GM12873 (cell line): ENCODE measurements around the gene RAB35.

Experiments
- TF ChIP-seq, protein P1 (sequence below): IDR thresholded peaks from 2 replicates; pipeline ENCODE4 v1.5.1; 2012; ENCODE audit warnings: low read depth, mild to moderate bottlenecking, moderate library complexity, low read length, control low read depth; ENCODE audit not compliant: insufficient read depth; ENCODE audit errors: missing control alignments

Gene RAB35

DNA sequence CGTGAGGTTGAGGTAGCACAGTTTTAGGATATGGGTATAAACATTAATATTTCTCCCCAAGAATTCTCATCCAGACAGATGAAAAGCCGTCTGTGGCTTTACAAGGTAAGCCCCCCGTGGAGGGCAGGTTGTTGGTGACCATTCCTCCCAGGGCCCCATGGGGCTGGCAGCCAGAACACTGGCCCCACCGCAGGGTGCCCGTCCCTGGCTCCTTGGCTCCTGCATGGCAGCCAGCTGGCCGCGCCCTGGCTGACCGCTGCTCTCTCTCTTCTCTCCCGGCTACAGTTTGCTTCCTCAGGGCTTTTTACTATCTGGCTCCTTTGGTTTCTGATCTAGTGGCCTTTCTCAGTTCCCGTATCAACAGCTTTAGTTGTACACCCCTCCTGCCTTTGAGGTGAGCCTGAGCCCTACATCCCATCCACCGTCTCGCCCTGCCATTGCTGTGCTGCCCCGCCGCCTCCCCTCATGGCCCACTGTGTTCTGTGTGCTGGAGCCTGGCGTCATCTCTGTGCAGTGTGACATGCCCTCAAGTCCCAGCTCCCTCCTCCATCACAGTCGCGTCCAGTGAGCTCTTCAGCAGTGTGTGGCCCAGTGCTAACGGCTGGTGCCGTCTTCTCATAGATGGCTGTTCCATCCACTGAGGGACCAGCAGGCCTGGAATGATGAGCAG is 25.8 kb downstream of the RAB35 start:
- TF ChIP-seq, protein P1, sequence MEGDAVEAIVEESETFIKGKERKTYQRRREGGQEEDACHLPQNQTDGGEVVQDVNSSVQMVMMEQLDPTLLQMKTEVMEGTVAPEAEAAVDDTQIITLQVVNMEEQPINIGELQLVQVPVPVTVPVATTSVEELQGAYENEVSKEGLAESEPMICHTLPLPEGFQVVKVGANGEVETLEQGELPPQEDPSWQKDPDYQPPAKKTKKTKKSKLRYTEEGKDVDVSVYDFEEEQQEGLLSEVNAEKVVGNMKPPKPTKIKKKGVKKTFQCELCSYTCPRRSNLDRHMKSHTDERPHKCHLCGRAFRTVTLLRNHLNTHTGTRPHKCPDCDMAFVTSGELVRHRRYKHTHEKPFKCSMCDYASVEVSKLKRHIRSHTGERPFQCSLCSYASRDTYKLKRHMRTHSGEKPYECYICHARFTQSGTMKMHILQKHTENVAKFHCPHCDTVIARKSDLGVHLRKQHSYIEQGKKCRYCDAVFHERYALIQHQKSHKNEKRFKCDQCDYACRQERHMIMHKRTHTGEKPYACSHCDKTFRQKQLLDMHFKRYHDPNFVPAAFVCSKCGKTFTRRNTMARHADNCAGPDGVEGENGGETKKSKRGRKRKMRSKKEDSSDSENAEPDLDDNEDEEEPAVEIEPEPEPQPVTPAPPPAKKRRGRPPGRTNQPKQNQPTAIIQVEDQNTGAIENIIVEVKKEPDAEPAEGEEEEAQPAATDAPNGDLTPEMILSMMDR: no peak

DNA sequence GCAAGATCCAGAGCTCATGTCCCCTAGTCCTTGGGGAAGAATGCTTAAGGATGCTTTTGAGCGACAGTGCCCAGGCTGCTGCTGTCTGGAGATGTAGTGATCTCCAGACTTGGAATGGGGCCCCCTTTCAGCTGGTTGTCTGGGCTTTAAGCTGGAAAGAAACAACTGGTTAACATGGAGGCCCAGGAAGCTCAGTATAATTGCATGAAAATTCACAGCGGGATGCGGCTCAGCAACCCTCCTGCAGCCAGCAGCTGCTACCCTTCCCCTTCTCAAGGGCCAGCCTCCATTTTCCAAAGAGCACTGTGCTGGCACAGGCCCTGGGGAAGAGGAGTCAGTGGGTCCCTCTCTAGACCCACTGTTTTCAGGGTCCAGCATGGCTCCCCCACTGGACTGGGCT is 26.3 kb downstream of the RAB35 start:
- TF ChIP-seq, protein P1: no peak

- TF ChIP-seq, protein P1: no peak
Measured at GRCh38 chr12:120089796-120090195, 26.8 kb downstream of the RAB35 start.

GRCh38 chr12:120089105-120089504 is 27.4 kb downstream of the RAB35 start:
- TF ChIP-seq, protein P1: no peak

GRCh38 chr12:120086801-120087621 is 29.5 kb downstream of the RAB35 start:
- TF ChIP-seq, protein P1: peak; percentile 99

GRCh38 chr12:120085920-120086645 is 30.5 kb downstream of the RAB35 start:
- TF ChIP-seq, protein P1: no peak

GRCh38 chr12:120081641-120082040 is 34.9 kb downstream of the RAB35 start:
- TF ChIP-seq, protein P1: no peak
